Measurements from ENCODE around the gene GJD2.

The GJD2 gene

GRCh38 chr15:34754674-34755418 lies at the start of gene GJD2:
Gene GJD2, minus strand, starts transcription at chr15:34754998. Its CDS starts 510 bp downstream, at chr15:34754488.
- no peak for TF ChIP-seq CTCF (IDR thresholded peaks at IDR 0.05; ENCODE audit: control insufficient read depth, insufficient read depth, low read depth, low read length, missing control alignments)
- no peak within 1 kb of the TSS for H3K4me3 ChIP-seq (ENCODE audit: control insufficient read depth, low read depth, low read length)
- DNase-seq (ENCODE audit: low read depth): no peak

GRCh38 chr15:34804113-34804512 lies 49.3 kb upstream of the GJD2 start:
- H3K4me3 ChIP-seq (ENCODE audit: control insufficient read depth, low read depth, low read length): no peak overlapping the region
- no peak for DNase-seq (ENCODE audit: low read depth)
- no peak for TF ChIP-seq CTCF (IDR thresholded peaks at IDR 0.05; ENCODE audit: control insufficient read depth, insufficient read depth, low read depth, low read length, missing control alignments)

- no peak for TF ChIP-seq CTCF (IDR thresholded peaks at IDR 0.05; ENCODE audit: control insufficient read depth, insufficient read depth, low read depth, low read length, missing control alignments)
- DNase-seq (ENCODE audit: low read depth): no peak
- no peak overlapping the region for H3K4me3 ChIP-seq (ENCODE audit: control insufficient read depth, low read depth, low read length)
Measured at GRCh38 chr15:34802803-34803750, 48.3 kb upstream of the GJD2 start.

- no peak for TF ChIP-seq CTCF (IDR thresholded peaks at IDR 0.05; ENCODE audit: control insufficient read depth, insufficient read depth, low read depth, low read length, missing control alignments)
- no peak for DNase-seq (ENCODE audit: low read depth)
- no peak overlapping the region for H3K4me3 ChIP-seq (ENCODE audit: control insufficient read depth, low read depth, low read length)
Measured at GRCh38 chr15:34802371-34802770, 47.6 kb upstream of the GJD2 start.

- no peak for DNase-seq (ENCODE audit: low read depth)
- H3K4me3 ChIP-seq (ENCODE audit: control insufficient read depth, low read depth, low read length): no peak overlapping the region
- TF ChIP-seq CTCF (IDR thresholded peaks at IDR 0.05; ENCODE audit: control insufficient read depth, insufficient read depth, low read depth, low read length, missing control alignments): no peak
Measured at GRCh38 chr15:34799149-34800101, 44.6 kb upstream of the GJD2 start.
